Lower leg skin (tissue), 4 donors: ENCODE measurements around the gene TTYH3. TPM values are rescaled to one million over a fixed set of nuclear protein-coding genes. Genes with fewer than 3 reads are reported as not detected.

Experiments used
- DNase-seq, 2 donors: peaks; one replicate each; pipeline ENCODE4 v3.0.0-alpha.2; 2019; ENCODE audit warnings: low spot score in 2 of 2
- H3K4me3 ChIP-seq: fragments of 200-600 bp; sonication (generic); 2 replicates; pipeline ENCODE4 v1.5.1; 2017; ENCODE audit warnings: mild to moderate bottlenecking, low read depth; ENCODE audit not compliant: poor library complexity, severe bottlenecking
- POLR2A ChIP-seq, 2 donors: fragments of 450-650 bp; IDR thresholded peaks; one replicate each; pipeline ENCODE4 v1.6.1; 2016 to 2017; ENCODE audit warnings: antibody characterized with exemption in 2 of 2, mild to moderate bottlenecking in 1 of 2, moderate library complexity in 1 of 2
- WGBS, 2 donors: methylation state at CpG; one replicate each; pipeline ENCODE4 v1.1.5; 2018; 5-methylcytosine and 5-hydroxymethylcytosine counted together
- intact Hi-C: fragments of 100-400 bp; cut with DNase I; formaldehyde crosslinking; loops from one replicate; pipeline ENCODE4 v1.15.0; 2023; ENCODE audit warnings: low total_unique reads
- total RNA-seq, 4 donors: library from RNA; depleted of rRNA; stranded (reverse); fragments of >200 nt; gene quantifications; one replicate each; pipeline ENCODE4 v1.1.0, GENCODE V29; 2016
- TF ChIP-seq, protein P1 (sequence below), 3 donors: fragments of 450-650 bp; IDR thresholded peaks; one replicate each; pipeline ENCODE4 v1.5.1; 2016; ENCODE audit warnings: antibody characterized with exemption in 3 of 3, mild to moderate bottlenecking in 3 of 3, moderate library complexity in 2 of 3

Gene TTYH3
- total RNA-seq, 4 donors from 2014 or later = 7.9 to 18.0 (median 13.9) TPM

DNA sequence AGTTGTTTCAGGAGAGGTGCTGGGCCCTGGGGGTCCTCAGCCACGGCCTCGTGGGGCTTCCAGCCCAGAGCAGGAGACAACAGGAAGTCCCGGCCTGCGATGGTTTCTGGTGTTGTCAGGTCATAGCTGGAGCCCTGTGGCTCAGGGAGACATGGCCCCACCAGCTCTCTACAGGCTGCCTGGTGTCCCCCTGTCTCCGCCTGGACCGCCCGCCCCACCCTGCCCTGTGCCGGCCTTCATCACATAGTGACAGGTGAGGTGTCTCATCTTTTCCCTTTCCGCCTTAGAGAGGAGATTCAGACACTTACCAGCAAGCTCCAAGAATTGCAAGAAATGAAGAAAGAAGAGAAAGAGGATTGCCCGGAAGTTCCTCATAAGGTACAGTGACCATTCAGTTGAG is 37.2 kb upstream of the TTYH3 start:
- intact Hi-C loops = no loop called here
- TF ChIP-seq, protein P1, sequence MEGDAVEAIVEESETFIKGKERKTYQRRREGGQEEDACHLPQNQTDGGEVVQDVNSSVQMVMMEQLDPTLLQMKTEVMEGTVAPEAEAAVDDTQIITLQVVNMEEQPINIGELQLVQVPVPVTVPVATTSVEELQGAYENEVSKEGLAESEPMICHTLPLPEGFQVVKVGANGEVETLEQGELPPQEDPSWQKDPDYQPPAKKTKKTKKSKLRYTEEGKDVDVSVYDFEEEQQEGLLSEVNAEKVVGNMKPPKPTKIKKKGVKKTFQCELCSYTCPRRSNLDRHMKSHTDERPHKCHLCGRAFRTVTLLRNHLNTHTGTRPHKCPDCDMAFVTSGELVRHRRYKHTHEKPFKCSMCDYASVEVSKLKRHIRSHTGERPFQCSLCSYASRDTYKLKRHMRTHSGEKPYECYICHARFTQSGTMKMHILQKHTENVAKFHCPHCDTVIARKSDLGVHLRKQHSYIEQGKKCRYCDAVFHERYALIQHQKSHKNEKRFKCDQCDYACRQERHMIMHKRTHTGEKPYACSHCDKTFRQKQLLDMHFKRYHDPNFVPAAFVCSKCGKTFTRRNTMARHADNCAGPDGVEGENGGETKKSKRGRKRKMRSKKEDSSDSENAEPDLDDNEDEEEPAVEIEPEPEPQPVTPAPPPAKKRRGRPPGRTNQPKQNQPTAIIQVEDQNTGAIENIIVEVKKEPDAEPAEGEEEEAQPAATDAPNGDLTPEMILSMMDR (IDR thresholded peaks at IDR 0.05) = no peak
- no peak for TF ChIP-seq POLR2A (IDR thresholded peaks at IDR 0.05)
- no peak overlapping the region for H3K4me3 ChIP-seq
- WGBS, 2 donors = 83 to 95% methylated on average over 10 of the region's 10 CpGs
- DNase-seq = no peak

DNA sequence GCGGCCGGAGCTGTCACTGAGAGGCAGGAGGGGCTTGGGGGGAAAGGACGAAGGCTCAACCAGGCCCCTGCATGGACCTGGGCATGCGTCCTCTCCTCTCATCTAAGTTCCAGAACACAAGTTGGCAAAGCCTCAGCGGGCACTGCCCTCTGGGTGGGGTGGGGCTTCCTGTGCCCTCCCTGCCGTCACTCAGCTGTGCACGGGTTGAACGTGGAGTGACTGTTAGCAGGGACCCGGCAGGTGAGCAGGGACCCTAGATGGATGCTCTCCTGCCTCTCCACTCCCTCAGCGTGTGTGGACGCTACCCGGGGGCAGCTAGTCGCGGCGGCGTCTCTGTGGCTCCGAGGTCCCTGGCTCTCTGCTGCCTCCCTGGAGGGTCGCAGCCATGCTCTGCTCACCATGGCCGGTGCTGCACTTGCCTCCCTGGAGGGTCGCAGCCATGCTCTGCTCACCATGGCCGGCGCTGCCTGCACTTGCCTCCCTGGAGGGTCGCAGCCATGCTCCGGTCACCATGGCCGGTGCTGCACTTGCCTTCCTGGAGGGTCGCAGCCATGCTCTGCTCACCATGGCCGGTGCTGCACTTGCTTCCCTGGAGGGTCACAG is 36.4 kb upstream of the TTYH3 start:
- TF ChIP-seq POLR2A (IDR thresholded peaks at IDR 0.05) = no peak
- TF ChIP-seq, protein P1 (IDR thresholded peaks at IDR 0.05) = no peak
- DNase-seq = no peak

DNA sequence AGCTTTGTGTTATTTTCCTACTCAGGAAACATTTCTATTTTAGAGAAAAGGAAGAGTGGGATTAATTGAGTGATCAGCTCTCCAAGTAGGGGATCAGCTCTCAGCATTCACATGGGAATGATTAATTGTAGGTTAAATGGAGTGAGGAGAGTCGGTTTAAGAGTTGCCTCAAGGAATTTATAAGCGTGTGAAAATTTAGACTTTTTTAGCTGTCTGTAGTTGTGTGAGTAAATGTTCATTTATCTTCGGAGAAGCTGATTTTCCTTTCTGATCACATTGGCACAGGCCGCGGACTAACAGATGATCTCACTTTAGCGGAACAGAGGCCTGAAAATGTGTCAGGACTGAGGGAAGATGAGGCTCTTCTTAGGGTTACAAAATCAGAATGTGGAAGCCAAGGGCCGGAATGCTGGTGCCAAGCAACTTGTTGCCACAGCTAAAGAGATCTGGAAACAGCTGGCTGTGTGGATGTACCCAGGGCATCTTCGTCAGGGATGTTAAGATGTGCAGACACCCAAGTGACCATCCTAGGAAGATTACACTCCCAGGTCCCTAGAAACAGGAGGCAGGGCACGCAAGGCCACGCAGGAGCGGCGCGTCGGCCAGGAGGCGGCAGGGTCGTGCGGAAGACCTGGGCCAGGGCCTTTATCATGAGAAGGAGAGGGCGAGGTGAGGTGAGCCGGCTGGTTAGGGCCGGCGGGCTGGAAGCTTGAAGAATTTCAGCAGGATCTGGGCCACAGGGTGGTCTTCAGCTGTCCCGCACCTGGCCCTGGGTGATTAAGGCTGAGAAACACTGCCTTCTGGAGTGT is 35.1 kb upstream of the TTYH3 start:
- no peak for DNase-seq
- WGBS, 2 donors = 88 to 89% methylated on average over 22 of the region's 22 CpGs

More for the DNA sequence above, 36.4 kb upstream of the TTYH3 start:
- H3K4me3 ChIP-seq = no peak overlapping the region
- 81 to 89% methylated on average over 26 to 27 of the region's 27 CpGs for WGBS, 2 donors
- intact Hi-C loops = no loop called here

DNA sequence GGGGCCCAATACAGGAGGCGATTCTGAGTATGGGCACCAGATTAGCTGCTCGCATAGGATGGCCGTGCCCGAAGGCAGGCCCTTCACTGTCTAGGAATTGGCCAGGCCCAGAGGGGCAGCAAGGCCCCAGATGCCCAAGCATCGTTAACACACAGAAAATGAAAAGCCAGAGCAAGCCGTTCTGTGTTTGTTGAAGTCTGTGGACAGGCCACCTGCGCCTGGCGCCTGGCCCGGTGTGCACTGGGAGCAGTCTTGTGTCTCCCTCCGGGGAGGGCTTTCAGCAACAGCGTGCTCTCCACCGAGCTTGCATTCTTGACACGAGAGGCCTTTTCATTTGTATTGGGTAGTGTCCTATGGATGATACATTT is 34.5 kb upstream of the TTYH3 start:
- no peak overlapping the region for H3K4me3 ChIP-seq

More for the DNA sequence above, 35.1 kb upstream of the TTYH3 start:
- no peak overlapping the region for H3K4me3 ChIP-seq
- intact Hi-C loops = no loop called here
- no peak for TF ChIP-seq POLR2A (IDR thresholded peaks at IDR 0.05)
- TF ChIP-seq, protein P1 (IDR thresholded peaks at IDR 0.05) = no peak

DNA sequence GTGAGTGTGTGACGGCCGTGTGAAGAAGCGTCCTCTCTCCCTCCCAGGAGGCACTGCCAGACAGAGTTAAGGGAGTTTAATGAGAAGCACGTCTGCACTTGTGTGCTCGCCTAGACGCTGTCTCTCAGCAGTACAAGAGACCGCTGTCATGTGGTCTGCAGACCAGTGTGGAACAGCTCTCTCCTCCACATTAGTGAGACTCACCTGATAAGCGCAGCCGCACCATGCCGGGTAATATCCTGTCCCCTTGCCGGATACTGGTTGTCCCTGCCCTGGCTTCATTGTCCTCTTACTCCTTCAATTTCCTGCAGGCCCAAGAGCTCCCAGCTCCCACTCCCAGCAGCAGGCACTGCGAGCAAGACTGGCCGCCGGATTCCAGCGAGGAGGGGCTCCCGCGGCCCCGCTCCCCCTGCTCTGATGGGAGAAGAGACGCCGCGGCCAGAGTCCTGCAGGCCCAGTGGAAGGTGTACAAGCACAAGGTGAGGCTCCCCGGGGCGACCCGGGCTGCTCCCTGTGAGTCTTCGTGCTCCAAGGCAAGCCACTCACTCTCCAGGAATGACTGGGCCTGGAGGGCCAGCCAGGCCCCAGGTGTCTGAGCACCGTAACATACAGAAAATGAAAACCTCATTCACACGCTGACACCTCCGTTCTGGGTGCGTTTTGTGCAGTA is 33.5 kb upstream of the TTYH3 start:
- intact Hi-C loops = no loop called here
- 79 to 87% methylated on average over 26 to 29 of the region's 29 CpGs for WGBS, 2 donors
- no peak for DNase-seq

More for the DNA sequence above, 34.5 kb upstream of the TTYH3 start:
- WGBS, 2 donors = 93 to 94% methylated on average over 13 of the region's 13 CpGs
- no peak for TF ChIP-seq POLR2A (IDR thresholded peaks at IDR 0.05)
- TF ChIP-seq, protein P1 (IDR thresholded peaks at IDR 0.05) = no peak
- intact Hi-C loops = no loop called here
- no peak for DNase-seq

More for the DNA sequence above, 33.5 kb upstream of the TTYH3 start:
- TF ChIP-seq, protein P1 (IDR thresholded peaks at IDR 0.05) = no peak
- TF ChIP-seq POLR2A (IDR thresholded peaks at IDR 0.05) = no peak
- H3K4me3 ChIP-seq = no peak overlapping the region
